Measurements from ENCODE around the gene URGCP.
A peak's percentile ranks its signal among the peaks of the same experiment; 100 is the strongest.
"Not testable (repeated sequence)": the region's sequence is repeated elsewhere in the genome, so short reads cannot be mapped to it uniquely, and the experiment has no call there.

The URGCP gene

GRCh38 chr7:43902542-43903054 is 3.8 kb downstream of the URGCP start:
- H2AFZ ChIP-seq (ENCODE audit: low read length), result no peak overlapping the region
- H3K9me3 ChIP-seq (ENCODE audit: low read length), result no peaks in the 10 kb centered on the region
- no peaks in the 10 kb centered on the region for H3K9me2 ChIP-seq (ENCODE audit: low read depth, low read length)
- no peaks in the 10 kb centered on the region for H4K20me1 ChIP-seq (ENCODE audit: insufficient read depth, low read length)
- peaks cover 67% of the 10 kb centered on the region for H3K79me2 ChIP-seq (ENCODE audit: insufficient read depth, low read length)
- H3K27me3 ChIP-seq (ENCODE audit: insufficient read depth, low read length), result no peaks in the 10 kb centered on the region
- 0 out of 2 replicates have a peak, but pooled peaks cover 4% of the 10 kb centered on the region for H3F3A ChIP-seq (ENCODE audit: insufficient read depth, low read length)
- H3K4me1 ChIP-seq (ENCODE audit: insufficient read depth, low read length, severe bottlenecking), result peaks cover 33% of the 10 kb centered on the region
- H3K27ac ChIP-seq (ENCODE audit: low read depth, low read length, poor library complexity, severe bottlenecking), result no peak overlapping the region
- no peak overlapping the region for H3K9ac ChIP-seq (ENCODE audit: low read length)
- TF ChIP-seq CTCF (IDR thresholded peaks at IDR 0.05; ENCODE audit: low read length) (no peak), EZH2 (IDR thresholded peaks at IDR 0.05; ENCODE audit: borderline replicate concordance, low read length) (no peak)
- H3K36me3 ChIP-seq (ENCODE audit: insufficient read depth, low read length), result peaks cover 4% of the 10 kb centered on the region; the same call in 1 of the 2 replicates
- H3K4me3 ChIP-seq (ENCODE audit: low read depth, low read length, poor library complexity, severe bottlenecking), result no peak overlapping the region
- no peak overlapping the region for H3K4me2 ChIP-seq (ENCODE audit: low read length)

GRCh38 chr7:43898571-43898970 is 7.8 kb downstream of the URGCP start:
- not testable (repeated sequence) for H3K4me3 ChIP-seq (ENCODE audit: low read depth, low read length, poor library complexity, severe bottlenecking); H2AFZ ChIP-seq (ENCODE audit: low read length); H3K4me2 ChIP-seq (ENCODE audit: low read length); H3K4me1 ChIP-seq (ENCODE audit: insufficient read depth, low read length, severe bottlenecking); H3K9me2 ChIP-seq (ENCODE audit: low read depth, low read length); H3K9ac ChIP-seq (ENCODE audit: low read length); H3K9me3 ChIP-seq (ENCODE audit: low read length); H3F3A ChIP-seq (ENCODE audit: insufficient read depth, low read length); H4K20me1 ChIP-seq (ENCODE audit: insufficient read depth, low read length); H3K27me3 ChIP-seq (ENCODE audit: insufficient read depth, low read length)
- H3K27ac ChIP-seq (ENCODE audit: low read depth, low read length, poor library complexity, severe bottlenecking), result peak overlapping the region; percentile 15
- H3K36me3 ChIP-seq (ENCODE audit: insufficient read depth, low read length), result peaks cover 11% of the 10 kb centered on the region; the same call in 1 of the 2 replicates
- peaks cover 73% of the 10 kb centered on the region for H3K79me2 ChIP-seq (ENCODE audit: insufficient read depth, low read length)

- no peak for TF ChIP-seq CTCF (IDR thresholded peaks at IDR 0.05; ENCODE audit: low read length)
- no peaks in the 10 kb centered on the region for H3K9me3 ChIP-seq (ENCODE audit: low read length)
- H3K9me2 ChIP-seq (ENCODE audit: low read depth, low read length), result no peaks in the 10 kb centered on the region
- peaks cover 64% of the 10 kb centered on the region for H3K79me2 ChIP-seq (ENCODE audit: insufficient read depth, low read length)
- H2AFZ ChIP-seq (ENCODE audit: low read length), result no peak overlapping the region
- H3F3A ChIP-seq (ENCODE audit: insufficient read depth, low read length), result 0 out of 2 replicates have a peak, but pooled peaks cover 4% of the 10 kb centered on the region
- no peak overlapping the region for H3K4me2 ChIP-seq (ENCODE audit: low read length)
- H3K36me3 ChIP-seq (ENCODE audit: insufficient read depth, low read length), result peaks cover 7% of the 10 kb centered on the region; the same call in 1 of the 2 replicates
- H3K4me3 ChIP-seq (ENCODE audit: low read depth, low read length, poor library complexity, severe bottlenecking), result no peak overlapping the region
- H3K9ac ChIP-seq (ENCODE audit: low read length), result no peak overlapping the region
- H3K4me1 ChIP-seq (ENCODE audit: insufficient read depth, low read length, severe bottlenecking), result peaks cover 30% of the 10 kb centered on the region
- no peaks in the 10 kb centered on the region for H3K27me3 ChIP-seq (ENCODE audit: insufficient read depth, low read length)
- no peak overlapping the region for H3K27ac ChIP-seq (ENCODE audit: low read depth, low read length, poor library complexity, severe bottlenecking)
- no peaks in the 10 kb centered on the region for H4K20me1 ChIP-seq (ENCODE audit: insufficient read depth, low read length)
Observed at GRCh38 chr7:43895847-43896415, 10.5 kb downstream of the URGCP start.
